Fibroblast of skin of right biceps (primary cell): ENCODE measurements around the gene CLEC16A.

Experiments
- DNase-seq: peaks from one replicate; pipeline ENCODE4 v3.0.0-alpha.2; 2013

Gene CLEC16A

DNA sequence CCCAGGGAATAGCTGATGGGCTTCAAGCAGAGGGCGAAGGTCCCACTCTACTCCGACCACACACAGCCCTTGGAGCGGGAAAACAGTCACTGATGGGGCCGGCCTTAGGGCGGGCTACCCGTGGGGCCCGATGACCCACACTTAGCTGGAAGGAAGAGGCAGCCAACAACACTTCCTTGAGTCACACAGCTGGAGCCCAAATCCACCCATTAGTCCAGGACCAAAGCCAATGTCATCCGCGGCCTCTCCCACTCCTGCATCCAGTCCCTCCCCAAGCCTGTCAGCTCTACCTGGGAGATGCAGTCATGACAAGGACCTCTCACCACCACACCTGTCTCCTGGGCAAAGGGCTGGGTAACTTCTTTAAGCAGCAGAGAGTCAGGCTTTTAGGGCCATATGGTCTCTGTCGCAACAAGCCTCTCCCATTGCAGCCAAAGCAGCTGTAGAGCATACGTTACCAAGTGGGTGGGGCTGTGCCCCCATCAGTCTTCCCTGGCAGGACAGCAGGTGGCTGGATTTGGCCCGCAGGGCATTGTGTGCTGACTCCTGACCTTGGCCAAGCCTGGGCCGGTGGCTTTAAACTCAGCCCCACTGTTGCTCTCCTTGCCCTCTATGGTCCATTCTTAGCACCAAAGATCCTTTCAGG, 200.9 kb downstream of the CLEC16A start:
- DNase-seq = peak; percentile 11

DNA sequence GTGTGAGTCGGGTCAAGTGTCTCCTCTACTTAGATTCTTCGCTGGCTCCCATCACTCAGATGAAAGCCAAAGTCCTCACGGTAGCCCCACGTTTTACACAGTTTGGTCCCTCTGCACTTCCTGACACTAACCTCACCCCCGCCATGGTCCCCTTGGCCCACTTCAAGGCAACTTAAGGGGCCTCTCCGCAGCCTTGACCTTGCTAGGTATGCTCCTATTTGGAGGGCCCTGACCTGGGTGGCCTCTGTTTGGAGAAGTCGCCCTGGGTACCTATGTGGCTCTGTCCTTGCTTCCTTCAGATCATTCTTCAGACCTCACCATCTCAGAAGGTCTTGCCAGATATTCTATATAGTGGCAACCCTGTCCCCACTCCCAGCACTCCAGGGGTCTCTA, 201.5 kb downstream of the CLEC16A start:
- no peak for DNase-seq

DNA sequence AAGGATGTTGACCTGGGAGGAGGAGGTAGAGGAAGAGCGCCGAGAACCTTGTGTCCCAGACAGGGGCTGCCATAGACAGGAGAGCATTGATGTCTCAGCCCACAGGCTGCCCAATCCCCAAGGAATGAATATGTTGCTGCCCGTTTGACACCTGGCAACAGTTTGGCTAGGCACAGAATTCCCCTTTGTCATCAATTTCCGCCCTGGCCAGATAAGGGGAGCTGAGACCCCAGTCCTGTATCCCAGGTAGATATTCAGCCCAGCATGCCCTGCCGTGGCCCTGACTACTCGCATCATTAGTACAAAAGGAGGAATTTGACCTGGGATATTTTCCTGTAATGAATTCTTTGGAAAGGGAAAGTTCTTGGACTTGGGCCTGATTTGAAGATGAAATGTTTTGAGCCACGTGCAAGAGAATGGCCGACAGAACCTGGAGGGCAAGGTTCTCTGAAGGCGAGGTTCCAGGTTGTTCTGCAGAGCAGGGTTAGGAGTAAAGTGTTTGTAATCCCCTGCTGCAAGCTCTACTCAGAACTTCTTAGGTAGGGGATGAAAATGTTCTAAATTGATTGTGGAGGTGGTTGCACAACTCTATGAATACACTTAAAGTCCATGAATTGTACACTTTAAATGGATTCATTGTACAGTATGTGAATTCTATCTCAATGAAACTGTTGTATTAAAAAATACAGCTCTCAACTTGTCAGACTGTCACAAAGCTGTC, 202.8 kb downstream of the CLEC16A start:
- DNase-seq = no peak

DNA sequence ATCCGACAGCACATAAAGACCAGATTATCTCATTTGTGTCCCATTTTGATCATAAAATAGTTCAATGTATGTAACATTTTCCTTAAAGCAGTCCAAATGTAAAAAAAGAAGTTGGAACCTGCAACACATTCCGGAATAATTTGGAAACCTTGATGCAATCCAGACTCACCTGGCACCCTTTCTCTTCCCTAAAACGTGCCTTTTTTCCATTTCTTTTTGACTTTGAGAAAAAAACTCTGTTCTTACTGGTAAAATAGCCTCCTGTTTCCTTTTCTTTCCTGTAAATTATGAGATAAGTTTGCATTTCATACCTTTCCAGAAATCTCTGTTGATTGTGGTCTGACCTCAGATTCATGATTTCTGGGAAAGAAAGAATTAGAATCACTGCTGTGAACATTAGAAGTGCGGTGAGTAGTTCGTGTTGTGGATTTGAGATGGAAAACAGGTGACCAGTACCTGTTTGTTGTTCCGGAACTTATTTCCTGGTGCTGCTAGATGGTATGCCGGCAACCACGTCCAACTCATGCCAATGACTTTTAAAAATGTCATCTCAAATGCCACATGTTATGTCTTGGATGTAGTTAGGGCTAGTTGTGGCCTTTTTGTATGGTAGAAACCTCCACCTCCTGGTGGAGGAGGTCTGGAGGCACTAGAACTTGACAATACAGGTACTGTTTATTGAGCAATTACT, 203.5 kb downstream of the CLEC16A start:
- DNase-seq = no peak

DNA sequence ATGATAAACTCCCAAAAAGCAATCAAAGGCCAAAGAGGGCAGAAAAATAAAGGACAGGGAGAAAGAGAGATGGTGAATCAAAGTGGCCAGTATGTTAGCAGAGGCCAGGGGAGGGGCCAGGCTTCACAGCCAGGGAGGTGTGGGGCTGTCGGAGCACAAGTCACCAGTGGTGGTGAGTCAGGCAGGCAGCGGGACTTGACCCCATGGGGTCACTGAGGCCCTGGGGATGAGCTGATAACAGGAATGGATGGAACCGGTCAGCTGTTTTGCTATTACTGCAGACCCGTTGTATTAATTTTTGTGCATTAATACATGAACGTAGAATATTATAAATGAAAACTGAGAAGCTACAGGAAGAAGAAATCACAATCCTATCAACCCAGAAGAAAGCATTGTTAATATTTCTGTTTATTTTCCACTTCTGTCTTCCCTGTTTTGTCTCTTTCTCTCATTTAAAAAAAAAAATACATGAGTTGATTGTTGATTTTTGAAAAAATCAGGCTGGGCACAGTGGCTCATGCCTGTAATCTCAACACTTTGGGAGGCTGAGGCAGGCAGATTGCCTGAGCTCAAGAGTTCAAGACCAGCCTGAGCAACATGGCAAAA, 204.8 kb downstream of the CLEC16A start:
- DNase-seq = no peak

DNA sequence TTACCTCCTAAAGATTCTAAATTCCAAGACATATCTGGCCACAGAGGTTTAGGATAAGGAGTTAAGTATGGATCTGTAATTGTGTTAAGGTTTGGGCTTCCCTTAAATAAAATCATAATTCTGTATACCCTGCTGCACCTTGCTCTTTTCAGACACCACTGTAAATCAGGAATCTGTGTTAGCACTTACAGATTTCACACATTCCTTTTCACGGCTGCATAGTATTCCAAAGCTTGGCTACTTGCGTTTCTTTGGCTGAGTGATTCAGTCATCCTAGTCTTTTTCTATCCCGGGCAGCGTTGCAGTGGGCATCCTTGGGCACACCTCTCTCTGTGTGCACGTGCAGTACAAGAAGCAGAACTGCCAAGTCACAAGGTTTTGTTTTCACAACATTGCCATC, 205.8 kb downstream of the CLEC16A start:
- DNase-seq = no peak

- DNase-seq = no peak
These were observed 207.0 kb downstream of the CLEC16A start for GRCh38 chr16:11151156-11151884.

DNA sequence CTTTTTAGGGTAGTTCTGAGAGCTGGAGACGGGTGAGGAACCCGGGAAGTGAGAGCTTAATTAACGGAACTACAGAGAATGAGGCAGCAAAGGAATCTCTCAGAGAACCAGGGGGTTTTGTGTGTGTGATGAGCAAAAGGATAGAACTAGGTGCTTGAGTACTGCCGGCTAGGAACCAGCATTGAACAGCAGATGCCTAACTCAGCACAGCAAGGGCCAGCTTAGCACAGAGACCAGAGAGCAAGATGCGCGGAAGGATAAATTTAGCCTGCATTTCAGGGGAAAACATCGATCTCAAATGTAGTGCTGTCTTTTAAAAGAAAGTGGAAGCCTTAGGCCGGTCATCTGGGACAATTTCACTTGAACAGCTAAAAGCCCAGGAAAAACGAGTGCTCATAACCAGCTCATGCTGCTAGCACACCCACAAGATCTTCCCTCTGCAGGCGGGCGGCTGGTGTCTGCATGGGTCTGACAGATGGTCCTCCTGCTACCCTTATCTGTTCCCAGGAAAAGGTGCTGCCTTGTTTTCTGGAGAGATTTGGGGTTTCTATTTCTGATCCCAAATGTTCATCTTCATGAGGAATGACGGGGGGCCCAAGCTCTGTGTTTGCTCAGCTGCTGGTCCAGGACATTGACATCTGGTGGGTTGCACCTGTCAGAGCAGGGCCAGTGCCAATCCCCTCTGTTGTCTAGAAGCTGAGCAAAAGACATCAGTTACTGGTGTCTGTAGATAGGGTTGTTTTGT, 207.7 kb downstream of the CLEC16A start:
- no peak for DNase-seq

- no peak for DNase-seq
These were observed 208.4 kb downstream of the CLEC16A start for GRCh38 chr16:11152677-11153331.

DNA sequence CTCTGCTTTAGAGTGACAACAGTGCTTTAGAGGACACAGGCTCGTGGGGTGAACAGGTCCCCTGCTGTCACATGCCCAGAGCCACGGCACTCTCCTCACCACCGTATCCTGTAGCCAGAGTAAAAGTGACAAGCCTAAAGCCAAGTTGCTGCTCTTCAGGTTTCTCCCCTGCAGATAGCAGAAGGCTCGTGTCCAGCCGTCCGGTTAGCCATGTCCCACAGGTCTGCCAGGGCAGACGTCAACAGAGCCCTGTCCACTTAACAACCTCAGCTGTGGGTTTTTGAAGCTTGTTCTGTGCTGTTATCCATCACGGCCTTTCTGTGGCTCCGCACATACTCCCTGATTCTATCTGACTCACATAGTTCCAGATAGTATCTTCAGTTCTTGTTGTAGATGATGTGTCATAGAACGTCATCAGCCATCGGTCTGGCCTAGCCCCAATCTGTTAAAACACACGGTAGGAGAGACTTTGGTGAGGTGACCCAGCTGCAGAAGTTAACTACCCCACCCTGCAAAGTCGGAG, 211.0 kb downstream of the CLEC16A start:
- DNase-seq = peak; percentile 79

GRCh38 chr16:11156401-11156800, 212.0 kb downstream of the CLEC16A start:
- DNase-seq = no peak

DNA sequence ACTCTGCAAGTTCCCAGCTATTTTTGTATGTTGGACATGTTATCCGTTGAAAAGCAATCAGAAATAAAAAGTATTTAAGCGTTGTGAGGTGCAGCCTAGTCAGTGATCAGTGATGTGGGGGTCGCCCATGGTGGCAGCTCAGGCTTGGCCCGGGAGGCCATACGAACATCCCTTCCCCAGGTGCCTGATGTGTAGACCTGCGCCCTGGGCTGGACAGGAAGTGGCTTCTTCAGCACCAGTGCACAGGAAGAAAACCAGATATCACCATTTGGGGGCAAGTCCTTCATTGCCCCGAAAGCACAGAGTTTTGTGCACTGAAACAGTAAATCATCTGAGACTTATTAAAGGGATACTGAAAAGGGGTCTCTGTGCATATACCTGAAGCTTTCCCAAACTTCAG, 212.8 kb downstream of the CLEC16A start:
- no peak for DNase-seq

GRCh38 chr16:11158018-11158417, 213.7 kb downstream of the CLEC16A start:
- DNase-seq = no peak

DNA sequence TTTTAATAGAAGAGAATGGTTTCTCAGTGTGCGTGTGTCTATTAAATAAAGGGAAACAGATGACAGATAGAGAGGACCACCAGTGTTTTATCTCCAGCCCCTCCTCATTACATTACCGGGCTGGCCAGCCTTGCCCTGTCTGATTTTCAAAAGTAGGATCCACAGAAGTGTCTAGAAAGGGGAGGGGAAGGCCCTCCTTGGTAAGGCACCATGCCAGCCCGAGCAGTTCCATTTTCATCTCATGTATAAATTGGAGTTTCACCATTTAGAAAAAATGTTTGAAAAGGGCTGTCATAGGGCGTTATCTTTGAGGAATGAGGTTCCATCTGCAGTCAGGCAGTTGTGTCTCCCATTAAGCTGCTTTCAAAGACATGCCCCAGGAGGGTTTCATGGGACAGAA, 214.9 kb downstream of the CLEC16A start:
- DNase-seq = no peak

GRCh38 chr16:11160676-11161115, 216.3 kb downstream of the CLEC16A start:
- DNase-seq = peak; percentile 51

DNA sequence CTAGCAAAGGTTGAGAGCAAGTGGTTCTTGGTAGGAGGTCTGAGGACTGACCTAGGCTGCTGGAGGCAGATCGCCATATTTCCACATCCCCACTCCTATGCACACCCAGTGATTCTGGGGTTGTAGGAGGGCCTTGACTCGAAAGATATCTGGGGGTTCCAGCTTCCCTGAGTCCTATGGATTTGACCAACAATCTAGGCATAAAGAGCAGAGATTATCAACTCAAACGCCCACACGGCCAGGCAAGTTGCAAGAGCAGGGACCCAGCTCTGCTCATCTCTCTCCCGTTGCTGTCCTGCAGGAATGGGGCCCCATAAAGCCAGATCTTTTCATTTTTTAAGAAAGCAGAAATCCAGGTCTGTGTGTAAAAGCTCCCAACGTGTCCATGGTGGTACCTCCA, 217.1 kb downstream of the CLEC16A start:
- DNase-seq = no peak

DNA sequence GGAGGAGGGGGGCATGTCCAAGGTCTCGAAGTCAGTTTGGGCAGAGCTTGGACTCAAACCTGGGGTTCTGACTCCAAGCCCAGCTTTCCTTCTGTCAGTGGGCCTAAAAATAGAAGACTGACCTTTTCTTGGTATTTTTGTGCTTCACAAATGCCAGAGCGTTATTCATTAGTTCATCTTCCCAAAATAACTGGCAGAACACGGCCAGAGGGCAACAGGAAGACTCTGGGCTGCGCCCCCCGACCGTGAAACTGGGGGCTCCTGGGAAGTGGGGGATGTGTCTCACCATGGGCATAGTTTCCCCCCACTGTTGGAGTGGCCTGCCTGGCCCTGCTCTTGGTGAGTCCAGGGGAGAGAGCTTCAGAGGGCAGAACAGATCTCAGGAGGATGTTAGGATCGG, 217.6 kb downstream of the CLEC16A start:
- no peak for DNase-seq

DNA sequence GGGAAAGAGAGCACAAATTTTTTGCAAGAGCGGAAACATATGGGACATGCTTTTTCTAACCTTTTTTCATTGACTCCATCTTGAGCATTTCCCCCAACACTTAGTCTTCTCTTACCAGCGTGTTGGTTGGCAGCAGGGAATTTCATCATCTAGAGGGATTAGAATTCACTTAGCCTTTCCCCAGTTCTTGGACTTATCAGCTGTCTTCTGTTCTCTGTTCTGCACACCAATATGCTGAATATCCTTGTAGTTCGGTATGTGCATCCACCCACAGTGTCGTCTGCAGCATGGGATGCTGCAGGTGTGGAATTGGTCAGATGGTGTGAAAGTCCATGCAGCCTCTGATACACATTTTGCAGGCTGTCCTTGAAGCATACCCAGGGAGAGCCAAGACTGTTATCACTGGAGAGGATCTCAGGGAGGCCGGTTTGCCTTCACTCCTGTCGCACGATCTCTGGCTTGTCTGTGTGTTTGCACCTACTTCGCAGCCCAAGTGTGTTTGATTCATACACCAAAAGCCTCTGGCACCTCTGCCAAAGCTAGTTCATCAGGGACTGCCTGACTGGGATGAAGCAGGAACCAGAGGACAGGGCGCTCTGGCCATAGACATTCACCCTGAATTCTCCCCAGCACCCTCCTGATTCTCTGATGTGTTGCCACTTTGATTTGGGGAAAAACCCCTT, 218.4 kb downstream of the CLEC16A start:
- DNase-seq = no peak

- DNase-seq = no peak
These were observed 219.4 kb downstream of the CLEC16A start for GRCh38 chr16:11163761-11164261.

DNA sequence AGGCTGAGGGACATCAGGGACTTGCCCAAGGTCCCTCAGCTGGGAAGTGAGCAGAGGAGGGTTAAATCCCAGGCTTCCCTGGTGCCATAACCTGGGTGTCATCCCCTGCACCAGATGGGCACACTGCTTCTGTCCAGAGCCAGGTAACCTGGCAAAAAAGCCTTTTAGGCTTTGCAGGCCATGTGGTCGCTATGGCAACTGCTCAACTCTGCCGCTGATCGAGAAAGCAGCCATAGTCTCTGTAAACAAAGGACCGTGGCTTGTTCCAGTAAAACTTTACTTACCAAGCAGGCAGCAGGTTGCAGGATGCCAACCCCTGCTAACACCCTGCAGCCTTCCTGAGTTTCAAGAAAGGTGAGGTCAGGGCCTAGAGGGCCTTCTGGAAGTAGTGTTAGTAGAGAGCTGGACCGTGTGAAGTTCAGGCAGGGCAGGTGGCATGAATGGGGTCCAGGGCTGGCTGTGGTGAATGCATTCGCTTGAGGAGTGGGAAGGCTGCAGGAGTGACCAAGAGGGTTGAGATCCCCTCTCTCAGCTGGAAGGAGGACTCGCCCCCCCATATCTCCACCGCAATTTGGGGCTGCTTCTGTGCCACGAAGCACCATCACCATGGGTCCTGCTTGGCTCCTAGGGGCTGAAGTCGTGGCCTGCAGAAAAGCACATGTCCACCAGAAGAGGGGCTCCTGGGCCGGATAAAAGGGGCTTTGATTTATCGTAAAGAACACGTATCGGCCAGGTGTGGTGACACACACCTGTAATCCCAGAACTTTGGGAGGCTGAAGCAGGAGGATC, 220.3 kb downstream of the CLEC16A start:
- DNase-seq = no peak
